Measurements from ENCODE around the gene PTCH1. TPM values are rescaled to one million over a fixed set of nuclear protein-coding genes. Genes with fewer than 3 reads are reported as not detected.

The PTCH1 gene
- total RNA-seq, 2 donors from 2014 or later, result 26.0 to 32.9 TPM

GRCh38 chr9:95443301-95443700, 73.5 kb downstream of the PTCH1 start:
- Mint-ChIP-seq H3K4me3 (no peak overlapping the region), H3K9me3 (no peaks in the 10 kb centered on the region), H3K36me3 (ENCODE audit: low read depth) (peaks cover 28% of the 10 kb centered on the region), H3K4me1 (peaks cover 6% of the 10 kb centered on the region), H3K27ac (no peak overlapping the region), H3K27me3 (ENCODE audit: insufficient read depth) (no peaks in the 10 kb centered on the region)
- Histone ChIP-seq H3K36me3 (ENCODE audit: control insufficient read depth, insufficient read depth, low read length) (peaks cover 28% of the 10 kb centered on the region), H3K4me1 (ENCODE audit: control insufficient read depth, insufficient read depth, low read length) (peaks cover 7% of the 10 kb centered on the region), H3K4me3 (ENCODE audit: low read length) (no peak overlapping the region), H3K9ac (ENCODE audit: extremely low read depth, low read length, poor library complexity, severe bottlenecking) (no peak overlapping the region), H3K9me3 (ENCODE audit: control insufficient read depth, low read length) (no peaks in the 10 kb centered on the region), H3K27ac (ENCODE audit: low read depth, low read length) (no peak overlapping the region), H3K27me3 (ENCODE audit: control insufficient read depth, insufficient read depth, low read length, poor library complexity, severe bottlenecking) (no peaks in the 10 kb centered on the region)
- TF ChIP-seq CTCF (conservative IDR thresholded peaks at IDR 0.05), result no peak
- no peak for DNase-seq
- 94 to 100% methylated on average over 2 of the region's 2 CpGs for WGBS, 2 experiments (ENCODE audit: insufficient coverage in 1 of 2, insufficient read length in 1 of 2)

- H3K27ac ChIP-seq (ENCODE audit: low read depth, low read length), result no peak overlapping the region
- no peaks in the 10 kb centered on the region for H3K4me1 ChIP-seq (ENCODE audit: control insufficient read depth, insufficient read depth, low read length)
- 94 to 97% methylated on average over 9 of the region's 9 CpGs for WGBS, 2 experiments (ENCODE audit: insufficient coverage in 1 of 2, insufficient read length in 1 of 2)
- DNase-seq, result no peak
- no peak for TF ChIP-seq CTCF (conservative IDR thresholded peaks at IDR 0.05)
- H3K27me3 ChIP-seq (ENCODE audit: control insufficient read depth, insufficient read depth, low read length, poor library complexity, severe bottlenecking), result no peaks in the 10 kb centered on the region
- Mint-ChIP-seq H3K9me3 (no peaks in the 10 kb centered on the region), H3K4me1 (no peaks in the 10 kb centered on the region), H3K27ac (no peak overlapping the region), H3K27me3 (ENCODE audit: insufficient read depth) (no peaks in the 10 kb centered on the region), H3K36me3 (ENCODE audit: low read depth) (peaks cover 15% of the 10 kb centered on the region), H3K4me3 (no peak overlapping the region)
- peaks cover 16% of the 10 kb centered on the region for H3K36me3 ChIP-seq (ENCODE audit: control insufficient read depth, insufficient read depth, low read length)
- no peaks in the 10 kb centered on the region for H3K9me3 ChIP-seq (ENCODE audit: control insufficient read depth, low read length)
- no peak overlapping the region for H3K9ac ChIP-seq (ENCODE audit: extremely low read depth, low read length, poor library complexity, severe bottlenecking)
- no peak overlapping the region for H3K4me3 ChIP-seq (ENCODE audit: low read length)
Observed at GRCh38 chr9:95441081-95441480, 75.7 kb downstream of the PTCH1 start.

- no peak overlapping the region for H3K9ac ChIP-seq (ENCODE audit: extremely low read depth, low read length, poor library complexity, severe bottlenecking)
- H3K36me3 ChIP-seq (ENCODE audit: control insufficient read depth, insufficient read depth, low read length), result peaks cover 12% of the 10 kb centered on the region
- no peaks in the 10 kb centered on the region for H3K27me3 ChIP-seq (ENCODE audit: control insufficient read depth, insufficient read depth, low read length, poor library complexity, severe bottlenecking)
- Mint-ChIP-seq H3K9me3 (no peaks in the 10 kb centered on the region), H3K4me3 (no peak overlapping the region), H3K27ac (no peak overlapping the region), H3K27me3 (ENCODE audit: insufficient read depth) (no peaks in the 10 kb centered on the region), H3K4me1 (no peaks in the 10 kb centered on the region), H3K36me3 (ENCODE audit: low read depth) (peaks cover 12% of the 10 kb centered on the region)
- H3K9me3 ChIP-seq (ENCODE audit: control insufficient read depth, low read length), result no peaks in the 10 kb centered on the region
- no peak overlapping the region for H3K4me3 ChIP-seq (ENCODE audit: low read length)
- no peak overlapping the region for H3K27ac ChIP-seq (ENCODE audit: low read depth, low read length)
- TF ChIP-seq CTCF (conservative IDR thresholded peaks at IDR 0.05), result no peak
- WGBS, 2 experiments (ENCODE audit: insufficient coverage in 1 of 2, insufficient read length in 1 of 2), result 57 to 90% methylated on average over 1 to 3 of the region's 3 CpGs
- H3K4me1 ChIP-seq (ENCODE audit: control insufficient read depth, insufficient read depth, low read length), result no peaks in the 10 kb centered on the region
- no peak for DNase-seq
Observed at GRCh38 chr9:95440447-95440846, 76.3 kb downstream of the PTCH1 start.

Data from endodermal cell (in vitro differentiated cells).